ENCODE results near the gene FAM171A2. TPM values are rescaled to one million over a fixed set of nuclear protein-coding genes. Genes with fewer than 3 reads are reported as not detected.

Gene FAM171A2
- total and polyA plus RNA-seq, 2 donors (not counting 1 experiment from before 2014, with no cell fraction given), result 1.7 to 5.0 TPM

- TF ChIP-seq, protein P1, sequence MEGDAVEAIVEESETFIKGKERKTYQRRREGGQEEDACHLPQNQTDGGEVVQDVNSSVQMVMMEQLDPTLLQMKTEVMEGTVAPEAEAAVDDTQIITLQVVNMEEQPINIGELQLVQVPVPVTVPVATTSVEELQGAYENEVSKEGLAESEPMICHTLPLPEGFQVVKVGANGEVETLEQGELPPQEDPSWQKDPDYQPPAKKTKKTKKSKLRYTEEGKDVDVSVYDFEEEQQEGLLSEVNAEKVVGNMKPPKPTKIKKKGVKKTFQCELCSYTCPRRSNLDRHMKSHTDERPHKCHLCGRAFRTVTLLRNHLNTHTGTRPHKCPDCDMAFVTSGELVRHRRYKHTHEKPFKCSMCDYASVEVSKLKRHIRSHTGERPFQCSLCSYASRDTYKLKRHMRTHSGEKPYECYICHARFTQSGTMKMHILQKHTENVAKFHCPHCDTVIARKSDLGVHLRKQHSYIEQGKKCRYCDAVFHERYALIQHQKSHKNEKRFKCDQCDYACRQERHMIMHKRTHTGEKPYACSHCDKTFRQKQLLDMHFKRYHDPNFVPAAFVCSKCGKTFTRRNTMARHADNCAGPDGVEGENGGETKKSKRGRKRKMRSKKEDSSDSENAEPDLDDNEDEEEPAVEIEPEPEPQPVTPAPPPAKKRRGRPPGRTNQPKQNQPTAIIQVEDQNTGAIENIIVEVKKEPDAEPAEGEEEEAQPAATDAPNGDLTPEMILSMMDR (conservative IDR thresholded peaks at IDR 0.05 in 1 of 2, IDR thresholded peaks at IDR 0.05 in 1 of 2; ENCODE audit: low read depth in 1 of 2, low read length in 2 of 2), result no peak
- TF ChIP-seq EZH2 (IDR thresholded peaks at IDR 0.05; ENCODE audit: low read length, missing control alignments), result no peak
- Histone ChIP-seq H3K9me3 (ENCODE audit: control insufficient read depth, insufficient read depth, low read depth, low read length) (no peaks in the 10 kb centered on the region), H3K4me1 (ENCODE audit: control insufficient read depth, extremely low read depth, insufficient read depth, low read length) (peaks cover 5% of the 10 kb centered on the region), H3K27me3 (ENCODE audit: control insufficient read depth, insufficient read depth, low read length) (peaks cover 9% of the 10 kb centered on the region), H2AFZ (ENCODE audit: low read length) (no peak overlapping the region), H4K20me1 (ENCODE audit: control insufficient read depth, extremely low read depth, insufficient read depth, low read length) (no peaks in the 10 kb centered on the region), H3K79me2 (ENCODE audit: control insufficient read depth, insufficient read depth, low read length) (no peaks in the 10 kb centered on the region), H3K27ac (ENCODE audit: insufficient read depth, low read length) (no peak overlapping the region), H3K4me2 (ENCODE audit: extremely low read depth, insufficient read depth, low read length) (no peak overlapping the region), H3K4me3 (replicated peaks in 1 of 4; ENCODE audit: control extremely low read depth in 1 of 4, insufficient read depth in 1 of 4, low read depth in 3 of 4, low read length in 4 of 4) (no peak overlapping the region), H3K9ac (ENCODE audit: insufficient read depth, low read length) (no peak overlapping the region), H3K36me3 (ENCODE audit: control insufficient read depth, insufficient read depth, low read length) (no peaks in the 10 kb centered on the region)
- no peak for DNase-seq (ENCODE audit: low read depth in 2 of 2)
These were observed 26.7 kb upstream of the FAM171A2 start for GRCh38 chr17:44390250-44390870.

- no peak for DNase-seq (ENCODE audit: low read depth in 2 of 2)
- no peak overlapping the region for H3K4me2 ChIP-seq (ENCODE audit: extremely low read depth, insufficient read depth, low read length)
- no peaks in the 10 kb centered on the region for H3K36me3 ChIP-seq (ENCODE audit: control insufficient read depth, insufficient read depth, low read length)
- H3K27me3 ChIP-seq (ENCODE audit: control insufficient read depth, insufficient read depth, low read length), result peaks cover 11% of the 10 kb centered on the region
- TF ChIP-seq EZH2 (IDR thresholded peaks at IDR 0.05; ENCODE audit: low read length, missing control alignments), result no peak
- TF ChIP-seq, protein P1 (conservative IDR thresholded peaks at IDR 0.05 in 1 of 2, IDR thresholded peaks at IDR 0.05 in 1 of 2; ENCODE audit: low read depth in 1 of 2, low read length in 2 of 2), result no peak
- H3K79me2 ChIP-seq (ENCODE audit: control insufficient read depth, insufficient read depth, low read length), result no peaks in the 10 kb centered on the region
- H3K9ac ChIP-seq (ENCODE audit: insufficient read depth, low read length), result no peak overlapping the region
- no peaks in the 10 kb centered on the region for H4K20me1 ChIP-seq (ENCODE audit: control insufficient read depth, extremely low read depth, insufficient read depth, low read length)
- no peak overlapping the region for H2AFZ ChIP-seq (ENCODE audit: low read length)
- H3K9me3 ChIP-seq (ENCODE audit: control insufficient read depth, insufficient read depth, low read depth, low read length), result no peaks in the 10 kb centered on the region
- peaks cover 5% of the 10 kb centered on the region for H3K4me1 ChIP-seq (ENCODE audit: control insufficient read depth, extremely low read depth, insufficient read depth, low read length)
- no peak overlapping the region for H3K4me3 ChIP-seq (replicated peaks in 1 of 4; ENCODE audit: control extremely low read depth in 1 of 4, insufficient read depth in 1 of 4, low read depth in 3 of 4, low read length in 4 of 4)
- no peak overlapping the region for H3K27ac ChIP-seq (ENCODE audit: insufficient read depth, low read length)
These were observed 26.1 kb upstream of the FAM171A2 start for GRCh38 chr17:44389723-44390202.

- Histone ChIP-seq H3K9ac (ENCODE audit: insufficient read depth, low read length) (no peak within 1 kb of the TSS), H2AFZ (ENCODE audit: low read length) (no peak within 1 kb of the TSS), H3K9me3 (ENCODE audit: control insufficient read depth, insufficient read depth, low read depth, low read length) (no peaks in the 10 kb centered on the region), H3K4me3 (replicated peaks in 1 of 4; ENCODE audit: control extremely low read depth in 1 of 4, insufficient read depth in 1 of 4, low read depth in 3 of 4, low read length in 4 of 4) (no peak within 1 kb of the TSS), H3K27ac (ENCODE audit: insufficient read depth, low read length) (no peak within 1 kb of the TSS), H3K27me3 (ENCODE audit: control insufficient read depth, insufficient read depth, low read length) (peaks cover 16% of the 10 kb centered on the region), H3K36me3 (ENCODE audit: control insufficient read depth, insufficient read depth, low read length) (no peaks in the 10 kb centered on the region), H3K4me1 (ENCODE audit: control insufficient read depth, extremely low read depth, insufficient read depth, low read length) (peaks cover 5% of the 10 kb centered on the region), H3K79me2 (ENCODE audit: control insufficient read depth, insufficient read depth, low read length) (no peaks in the 10 kb centered on the region), H4K20me1 (ENCODE audit: control insufficient read depth, extremely low read depth, insufficient read depth, low read length) (no peaks in the 10 kb centered on the region), H3K4me2 (ENCODE audit: extremely low read depth, insufficient read depth, low read length) (no peak within 1 kb of the TSS)
- no peak for TF ChIP-seq EZH2 (IDR thresholded peaks at IDR 0.05; ENCODE audit: low read length, missing control alignments)
- TF ChIP-seq, protein P1 (conservative IDR thresholded peaks at IDR 0.05 in 1 of 2, IDR thresholded peaks at IDR 0.05 in 1 of 2; ENCODE audit: low read depth in 1 of 2, low read length in 2 of 2), result no peak
- DNase-seq (ENCODE audit: low read depth in 2 of 2), result no peak
These were observed 25.6 kb upstream of the FAM171A2 start, which contains the start of gene ITGA2B for GRCh38 chr17:44389281-44389680. Gene ITGA2B (minus strand): TSS chr17:44389649. CDS start chr17:44389473, 176 bp downstream.

Data from fibroblast of lung (primary cell).